OCI-LY1 (cell line): ENCODE results near the gene MTOR.

ENCODE experiments used
- EZH2 ChIP-seq: fragments of 200-600 bp; sonication (generic), shearing (Covaris generic); IDR thresholded peaks from 2 replicates; pipeline ENCODE4 v1.8.0; 2017; ENCODE audit warnings: borderline replicate concordance, mixed run types, mild to moderate bottlenecking, antibody characterized with exemption, low read length, moderate library complexity, mixed read lengths
- TF ChIP-seq, protein P1 (sequence below): fragments of 200-600 bp; sonication (generic), shearing (Covaris generic); IDR thresholded peaks from 2 replicates; pipeline ENCODE4 v1.5.1; 2017; ENCODE audit warnings: mild to moderate bottlenecking, antibody characterized with exemption, low read length, moderate library complexity, mixed read lengths

DNA sequence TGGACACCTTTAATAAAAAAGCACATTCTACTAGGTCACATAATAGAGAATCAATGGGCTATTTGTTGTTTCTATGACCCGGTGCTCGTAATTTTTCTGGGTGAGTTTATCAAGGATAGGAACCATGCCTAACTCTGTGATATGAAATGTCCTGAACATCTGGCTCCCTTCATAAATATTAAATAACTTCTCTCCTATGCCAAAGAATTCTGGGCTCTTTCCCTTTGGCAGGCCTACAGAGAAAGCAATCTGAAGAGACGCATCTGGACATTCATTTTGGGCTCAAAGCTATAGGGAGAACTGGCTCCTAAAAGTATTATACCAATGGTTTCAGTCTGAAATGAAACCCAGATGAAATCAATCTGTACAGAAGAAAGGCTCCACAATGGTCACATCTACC lies 112.0 kb downstream of the MTOR start:
- TF ChIP-seq, protein P1, sequence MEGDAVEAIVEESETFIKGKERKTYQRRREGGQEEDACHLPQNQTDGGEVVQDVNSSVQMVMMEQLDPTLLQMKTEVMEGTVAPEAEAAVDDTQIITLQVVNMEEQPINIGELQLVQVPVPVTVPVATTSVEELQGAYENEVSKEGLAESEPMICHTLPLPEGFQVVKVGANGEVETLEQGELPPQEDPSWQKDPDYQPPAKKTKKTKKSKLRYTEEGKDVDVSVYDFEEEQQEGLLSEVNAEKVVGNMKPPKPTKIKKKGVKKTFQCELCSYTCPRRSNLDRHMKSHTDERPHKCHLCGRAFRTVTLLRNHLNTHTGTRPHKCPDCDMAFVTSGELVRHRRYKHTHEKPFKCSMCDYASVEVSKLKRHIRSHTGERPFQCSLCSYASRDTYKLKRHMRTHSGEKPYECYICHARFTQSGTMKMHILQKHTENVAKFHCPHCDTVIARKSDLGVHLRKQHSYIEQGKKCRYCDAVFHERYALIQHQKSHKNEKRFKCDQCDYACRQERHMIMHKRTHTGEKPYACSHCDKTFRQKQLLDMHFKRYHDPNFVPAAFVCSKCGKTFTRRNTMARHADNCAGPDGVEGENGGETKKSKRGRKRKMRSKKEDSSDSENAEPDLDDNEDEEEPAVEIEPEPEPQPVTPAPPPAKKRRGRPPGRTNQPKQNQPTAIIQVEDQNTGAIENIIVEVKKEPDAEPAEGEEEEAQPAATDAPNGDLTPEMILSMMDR = no peak
- TF ChIP-seq EZH2 = no peak
